ENCODE results near the gene ELOVL2.

Gene ELOVL2

GRCh38 chr6:11056871-11057270 lies 12.8 kb upstream of the ELOVL2 start:
- DNase-seq, result no peak

GRCh38 chr6:11055127-11055627 lies 11.1 kb upstream of the ELOVL2 start:
- no peak for DNase-seq

- DNase-seq, result no peak
These were observed 10.6 kb upstream of the ELOVL2 start for GRCh38 chr6:11054722-11055121.

- DNase-seq, result no peak
These were observed 9.2 kb upstream of the ELOVL2 start for GRCh38 chr6:11053307-11053706.

GRCh38 chr6:11050731-11051130 lies 6.6 kb upstream of the ELOVL2 start:
- no peak for DNase-seq

- no peak for DNase-seq
These were observed 635 bp upstream of the ELOVL2 start for GRCh38 chr6:11044712-11045167.

- DNase-seq, result no peak
These were observed 636 bp downstream of the ELOVL2 start for GRCh38 chr6:11043378-11043960.

GRCh38 chr6:11042750-11043377 lies 1.2 kb downstream of the ELOVL2 start:
- no peak for DNase-seq

GRCh38 chr6:11042025-11042749 lies 1.9 kb downstream of the ELOVL2 start:
- DNase-seq, result no peak

- no peak for DNase-seq
These were observed 4.0 kb downstream of the ELOVL2 start for GRCh38 chr6:11040134-11040533.

- no peak for DNase-seq
These were observed 5.1 kb downstream of the ELOVL2 start for GRCh38 chr6:11039040-11039439.

GRCh38 chr6:11036977-11037430 lies 7.1 kb downstream of the ELOVL2 start:
- DNase-seq, result no peak

- no peak for DNase-seq
These were observed 7.8 kb downstream of the ELOVL2 start for GRCh38 chr6:11036351-11036740.

- no peak for DNase-seq
These were observed 8.3 kb downstream of the ELOVL2 start for GRCh38 chr6:11035616-11036350.

GRCh38 chr6:11033825-11034224 lies 10.3 kb downstream of the ELOVL2 start:
- no peak for DNase-seq

GRCh38 chr6:11030904-11031303 lies 13.2 kb downstream of the ELOVL2 start:
- no peak for DNase-seq

GRCh38 chr6:11028959-11029358 lies 15.1 kb downstream of the ELOVL2 start:
- no peak for DNase-seq

GRCh38 chr6:11027565-11028110 lies 16.5 kb downstream of the ELOVL2 start:
- no peak for DNase-seq

- DNase-seq, result no peak
These were observed 18.0 kb downstream of the ELOVL2 start for GRCh38 chr6:11025921-11026635.

GRCh38 chr6:11025130-11025529 lies 19.0 kb downstream of the ELOVL2 start:
- no peak for DNase-seq

- DNase-seq, result no peak
These were observed 21.1 kb downstream of the ELOVL2 start for GRCh38 chr6:11023032-11023431.

- no peak for DNase-seq
These were observed 22.4 kb downstream of the ELOVL2 start for GRCh38 chr6:11021714-11022113.

Measured in T-helper 9 cell (primary cell).